SIG-M5 (cell line): Measurements from ENCODE around the gene THBD.
A peak's percentile ranks its signal among the peaks of the same experiment; 100 is the strongest.

Experiments
- DNase-seq: peaks from one replicate; lab custom pipeline; 2025; lab: John Stamatoyannopoulos, UW

THBD gene, protein sequence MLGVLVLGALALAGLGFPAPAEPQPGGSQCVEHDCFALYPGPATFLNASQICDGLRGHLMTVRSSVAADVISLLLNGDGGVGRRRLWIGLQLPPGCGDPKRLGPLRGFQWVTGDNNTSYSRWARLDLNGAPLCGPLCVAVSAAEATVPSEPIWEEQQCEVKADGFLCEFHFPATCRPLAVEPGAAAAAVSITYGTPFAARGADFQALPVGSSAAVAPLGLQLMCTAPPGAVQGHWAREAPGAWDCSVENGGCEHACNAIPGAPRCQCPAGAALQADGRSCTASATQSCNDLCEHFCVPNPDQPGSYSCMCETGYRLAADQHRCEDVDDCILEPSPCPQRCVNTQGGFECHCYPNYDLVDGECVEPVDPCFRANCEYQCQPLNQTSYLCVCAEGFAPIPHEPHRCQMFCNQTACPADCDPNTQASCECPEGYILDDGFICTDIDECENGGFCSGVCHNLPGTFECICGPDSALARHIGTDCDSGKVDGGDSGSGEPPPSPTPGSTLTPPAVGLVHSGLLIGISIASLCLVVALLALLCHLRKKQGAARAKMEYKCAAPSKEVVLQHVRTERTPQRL

DNA sequence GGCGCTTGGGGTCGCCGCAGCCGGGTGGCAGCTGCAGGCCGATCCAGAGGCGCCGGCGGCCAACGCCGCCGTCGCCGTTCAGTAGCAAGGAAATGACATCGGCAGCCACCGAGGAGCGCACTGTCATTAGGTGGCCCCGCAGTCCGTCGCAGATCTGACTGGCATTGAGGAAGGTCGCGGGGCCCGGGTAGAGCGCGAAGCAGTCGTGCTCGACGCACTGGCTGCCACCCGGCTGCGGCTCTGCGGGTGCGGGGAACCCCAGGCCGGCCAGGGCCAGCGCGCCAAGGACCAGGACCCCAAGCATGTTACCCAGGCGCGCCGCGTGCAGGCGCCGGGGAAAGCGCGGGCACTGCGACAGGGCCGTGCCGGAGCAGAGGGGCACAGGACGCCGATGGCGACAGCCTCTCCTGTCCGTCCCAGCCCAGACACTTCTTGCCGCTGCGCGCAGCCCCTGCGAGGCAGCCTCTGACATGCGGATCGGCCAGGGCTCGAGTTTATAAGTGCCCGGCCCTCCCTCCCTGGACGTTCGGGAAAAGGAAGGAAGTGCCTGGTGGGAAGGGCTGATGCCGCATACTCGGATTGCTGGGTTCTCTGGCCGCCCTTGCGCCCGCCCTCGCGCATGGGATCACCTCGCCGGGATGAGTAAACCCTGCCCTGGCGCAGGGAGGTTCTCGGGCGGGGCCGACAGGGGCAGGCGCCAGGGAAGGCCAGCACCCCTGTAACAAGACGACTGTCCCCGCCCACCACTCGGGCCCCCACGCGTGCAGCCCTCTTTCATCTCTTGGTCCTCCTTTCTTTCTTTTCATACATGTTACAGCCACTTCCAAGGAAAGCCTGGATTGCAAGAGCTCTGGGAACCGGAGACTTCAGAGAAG lies at the start of gene THBD:
Gene THBD (minus strand): TSS at position 472 of the 875 bp plus-strand sequence. CDS start 168 bp downstream, at position 304.
- DNase-seq, result no peak

DNA sequence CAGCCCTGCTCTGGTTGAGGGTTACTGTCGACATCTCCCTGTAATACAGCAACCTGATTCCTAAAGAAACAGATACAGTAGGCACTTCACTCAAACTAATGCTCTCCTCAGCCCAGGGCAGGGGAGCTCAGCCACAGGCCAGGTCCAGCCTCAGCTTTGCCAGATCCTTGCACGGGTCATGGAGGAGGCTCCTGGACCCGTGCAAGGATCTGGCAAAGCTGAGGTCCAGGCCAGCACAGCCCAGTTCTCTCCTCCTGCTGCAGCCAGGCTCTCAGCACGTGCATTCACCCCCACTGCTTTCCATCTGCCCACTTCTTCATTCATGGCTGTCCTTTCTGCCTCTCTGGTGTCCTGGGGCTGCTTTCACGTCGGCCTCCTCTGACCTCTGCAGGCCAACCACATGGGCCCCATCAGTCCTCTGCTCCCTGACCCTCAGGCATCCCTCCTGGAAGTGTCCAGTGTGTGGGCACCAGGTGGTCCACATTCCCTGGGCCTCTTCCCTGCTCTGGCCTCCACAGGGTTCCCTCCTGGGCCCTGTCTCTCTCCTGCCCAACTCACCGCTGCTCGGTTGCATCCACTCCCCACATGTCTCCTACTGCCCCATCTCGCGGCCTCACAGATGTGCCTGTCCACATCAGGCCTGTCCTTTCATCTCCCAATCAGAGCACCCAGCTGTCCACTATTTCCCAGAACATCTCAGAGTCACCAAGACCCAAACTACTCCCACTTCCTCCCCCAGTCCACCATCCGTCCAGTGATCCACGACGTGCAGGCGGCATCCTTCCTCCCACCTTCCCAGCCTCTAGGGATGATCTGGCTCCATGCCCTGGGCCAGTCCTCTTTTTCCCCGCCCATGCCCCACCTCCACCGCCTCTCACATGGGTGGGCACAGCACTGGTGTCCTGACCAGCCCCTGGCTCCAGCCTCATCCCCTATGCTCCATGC lies 48.4 kb upstream of the THBD start:
- no peak for DNase-seq

DNA sequence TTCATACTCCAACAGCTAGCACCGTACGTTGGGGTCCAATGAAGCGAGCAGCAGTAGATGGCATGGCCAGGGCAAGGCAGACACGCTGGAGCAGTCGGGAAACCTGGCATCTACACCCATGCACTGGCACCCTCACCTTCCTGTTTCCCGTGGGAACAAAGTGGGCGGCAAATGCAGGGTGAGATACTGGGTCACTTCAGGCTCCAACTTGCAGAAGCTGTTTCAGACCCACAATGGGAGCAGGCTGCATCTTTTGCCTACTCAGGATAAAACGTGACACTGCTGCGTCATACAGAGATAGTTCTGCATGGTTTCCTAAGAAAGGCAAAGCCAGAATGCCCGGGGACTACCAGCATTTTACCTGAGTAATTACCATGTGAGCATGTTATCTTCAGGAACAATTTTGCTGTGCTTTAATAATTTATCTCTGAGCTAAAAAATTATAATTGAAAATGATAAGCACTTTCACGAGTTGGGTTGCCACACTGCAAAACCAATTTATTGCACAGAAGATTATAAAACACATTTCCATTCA lies 47.6 kb upstream of the THBD start:
- DNase-seq, result no peak

DNA sequence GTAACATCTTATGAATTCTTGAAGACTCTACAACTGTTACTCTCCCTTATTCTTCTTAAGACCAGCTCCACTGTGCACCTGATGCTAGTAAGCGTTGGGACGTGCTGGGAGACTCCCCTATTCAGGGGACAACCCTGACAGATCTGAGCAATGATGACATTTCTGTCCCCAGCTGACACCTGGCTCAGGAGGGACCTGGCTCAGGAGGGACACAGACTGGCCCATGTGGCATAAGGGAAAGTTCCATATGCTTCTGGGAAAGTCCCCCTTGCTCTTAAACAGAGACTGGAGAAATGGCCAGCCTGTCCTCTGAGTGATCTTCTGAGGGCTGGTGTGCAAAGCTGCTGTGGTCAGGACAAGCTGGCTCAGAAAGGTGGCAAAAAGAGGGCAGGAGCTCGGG lies 46.6 kb upstream of the THBD start:
- DNase-seq, result no peak

DNA sequence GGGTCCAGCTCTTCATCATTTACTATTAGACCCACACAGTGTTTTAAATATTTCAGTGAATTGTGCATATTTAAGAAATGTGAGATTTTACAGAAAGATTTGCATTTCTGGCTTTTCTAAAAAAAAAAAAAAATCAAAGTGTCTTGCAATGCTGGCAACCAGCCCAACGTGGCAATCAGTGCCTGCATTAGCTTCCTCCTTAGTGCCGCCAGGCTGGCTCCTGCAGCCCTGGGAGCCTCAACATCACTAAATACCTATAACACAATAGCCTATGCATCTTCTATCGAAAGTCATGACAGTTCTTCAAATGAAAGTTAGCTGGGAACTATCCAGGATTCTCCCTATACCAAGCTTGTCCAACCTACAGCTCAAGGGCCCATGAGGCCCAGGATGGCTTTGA lies 46.0 kb upstream of the THBD start:
- no peak for DNase-seq

DNA sequence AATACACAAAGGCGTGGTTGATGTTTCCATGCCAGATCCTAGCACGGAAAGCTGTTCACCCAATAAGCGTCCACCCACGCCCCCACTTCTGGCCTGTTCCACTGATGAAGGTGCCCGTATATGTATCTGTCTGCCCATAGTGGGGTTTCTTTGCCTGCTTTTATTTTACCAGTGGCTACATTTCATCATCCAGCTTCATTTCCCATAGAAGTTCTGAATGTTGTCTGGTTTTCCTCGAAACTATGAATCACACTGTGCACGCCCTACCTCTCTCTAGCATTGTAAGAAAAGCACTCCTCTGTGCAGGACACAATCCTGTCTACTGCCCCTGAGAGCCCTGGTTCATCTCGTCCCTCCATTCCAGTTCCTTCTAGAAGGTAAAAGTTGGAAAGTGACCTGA lies 45.5 kb upstream of the THBD start:
- DNase-seq, result no peak

DNA sequence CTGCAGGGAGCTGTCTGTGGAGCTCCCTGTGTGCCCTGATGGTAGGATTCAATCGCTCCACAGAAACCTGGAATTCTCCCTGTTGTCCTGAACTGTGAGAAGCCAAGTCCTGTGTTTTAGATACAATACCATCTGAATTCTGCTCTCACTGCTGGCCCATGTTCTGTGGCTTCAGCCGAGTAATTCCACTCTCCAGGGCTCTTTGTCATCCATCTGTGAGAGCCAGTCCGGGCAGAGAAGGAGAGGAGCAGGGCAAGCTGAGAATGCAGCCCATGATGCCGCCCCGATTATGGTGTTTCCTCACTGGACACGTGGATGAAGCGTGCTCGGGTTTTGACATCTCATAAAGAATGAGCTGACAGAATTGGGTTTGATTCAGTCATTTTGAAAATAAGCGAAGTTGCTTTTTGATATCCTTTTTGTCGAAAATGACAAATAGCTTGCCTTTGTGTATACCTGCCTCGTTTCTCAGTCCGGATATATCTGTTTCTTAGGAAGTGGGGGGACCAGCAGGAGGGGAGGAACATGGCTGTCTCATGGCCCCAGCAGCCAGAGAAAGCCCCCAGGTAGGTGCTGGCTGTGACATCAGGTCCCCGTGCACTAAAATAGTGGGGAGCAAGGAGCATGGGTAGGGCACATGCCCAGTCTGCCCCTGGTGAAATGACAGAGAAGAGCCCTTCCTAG lies 44.9 kb upstream of the THBD start:
- no peak for DNase-seq

DNA sequence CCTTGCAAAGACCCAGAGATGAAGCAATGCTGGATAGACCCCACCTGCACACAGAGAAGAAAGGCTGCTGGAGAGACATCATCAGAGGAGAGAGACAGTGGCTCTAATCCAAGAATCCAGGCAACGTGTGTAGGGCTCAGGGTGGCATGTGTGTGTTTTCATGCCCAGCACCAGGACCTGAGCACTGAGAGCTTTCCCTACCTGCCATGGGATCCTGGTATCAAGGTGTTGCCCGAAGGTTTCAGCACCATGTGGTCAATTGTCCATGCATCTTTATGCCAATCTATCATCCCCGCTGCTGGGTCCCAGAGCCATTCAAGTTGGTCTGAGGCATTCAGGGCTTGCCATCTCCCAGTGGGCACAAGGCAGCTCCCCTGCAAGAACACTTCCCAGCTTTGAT lies 44.1 kb upstream of the THBD start:
- no peak for DNase-seq

DNA sequence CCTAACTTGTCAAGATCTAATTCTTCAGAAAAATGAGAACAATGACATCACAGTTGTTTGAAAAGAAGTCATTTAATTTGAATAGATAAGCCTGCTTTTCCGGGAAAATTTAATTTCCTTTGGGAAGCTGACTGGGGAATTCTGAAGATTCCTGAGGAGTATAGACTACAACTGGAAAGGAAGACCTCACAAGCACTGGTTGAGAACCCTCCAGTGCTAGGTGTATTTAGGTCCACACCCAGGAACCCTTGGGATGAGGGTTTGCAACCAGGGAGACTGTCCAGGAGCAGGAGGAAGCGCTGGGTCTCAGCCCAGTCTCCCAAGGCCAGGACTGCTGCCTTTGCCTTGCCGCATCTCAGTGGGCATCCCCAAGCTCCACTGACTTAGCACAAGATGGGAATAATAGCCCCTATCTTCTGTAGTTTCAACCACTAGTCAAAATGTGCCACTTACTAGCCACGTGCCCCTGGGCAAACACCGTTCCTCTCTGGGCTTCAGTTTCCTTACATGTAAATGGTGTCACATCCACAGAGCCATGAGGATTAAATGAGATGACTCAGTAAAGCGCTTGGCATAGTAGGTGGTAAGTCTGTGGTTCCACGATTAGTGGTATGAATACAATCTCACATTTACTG lies 43.5 kb upstream of the THBD start:
- DNase-seq, result no peak

DNA sequence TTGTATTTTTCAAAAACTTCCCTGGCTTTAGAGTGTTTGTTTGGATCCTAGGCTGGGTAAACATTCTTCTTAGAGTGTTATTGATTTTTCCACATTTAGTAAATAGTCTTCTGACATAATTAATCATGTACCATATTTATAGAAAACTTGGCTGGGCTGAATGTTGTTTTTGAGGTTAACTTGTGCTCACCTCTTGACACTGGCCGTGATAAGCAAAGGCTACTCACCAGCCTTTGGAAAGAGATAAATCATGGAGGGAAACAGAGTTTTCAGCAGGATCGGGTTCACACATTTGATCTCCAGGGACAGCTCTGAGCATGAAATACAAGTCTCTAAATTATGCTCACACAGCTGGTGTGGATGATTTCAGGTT lies 42.9 kb upstream of the THBD start:
- no peak for DNase-seq

DNA sequence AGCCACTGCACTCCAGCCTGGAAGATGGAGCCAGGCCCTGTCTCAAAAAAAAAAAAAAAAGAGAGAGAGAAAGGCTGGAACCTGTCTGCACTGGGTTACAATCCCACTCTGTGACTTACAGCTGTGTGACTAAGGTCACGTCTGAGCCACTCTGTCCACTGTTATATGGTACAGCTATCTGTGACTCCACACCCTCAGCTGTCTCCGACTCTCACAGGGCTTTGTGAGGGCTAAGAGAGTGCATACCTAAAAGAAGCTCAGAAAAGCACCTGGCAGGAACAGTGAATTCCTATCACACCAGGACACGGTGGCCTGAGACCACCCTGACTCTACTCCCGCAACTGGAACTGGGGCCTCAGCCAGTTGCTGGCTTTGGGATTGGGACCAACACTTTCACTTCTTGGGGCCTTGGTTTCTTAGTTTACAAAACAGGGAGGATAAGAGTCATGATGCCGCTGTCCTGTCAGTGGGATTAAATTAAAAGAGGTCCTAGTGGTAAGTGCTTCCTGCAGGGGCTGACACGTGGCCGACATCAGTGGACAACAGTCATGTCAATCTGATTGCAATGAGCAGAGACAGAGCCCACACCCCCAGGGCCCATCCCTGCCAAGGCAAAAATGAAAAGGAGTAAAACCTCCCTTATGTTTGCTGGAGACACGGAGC lies 42.4 kb upstream of the THBD start:
- no peak for DNase-seq

DNA sequence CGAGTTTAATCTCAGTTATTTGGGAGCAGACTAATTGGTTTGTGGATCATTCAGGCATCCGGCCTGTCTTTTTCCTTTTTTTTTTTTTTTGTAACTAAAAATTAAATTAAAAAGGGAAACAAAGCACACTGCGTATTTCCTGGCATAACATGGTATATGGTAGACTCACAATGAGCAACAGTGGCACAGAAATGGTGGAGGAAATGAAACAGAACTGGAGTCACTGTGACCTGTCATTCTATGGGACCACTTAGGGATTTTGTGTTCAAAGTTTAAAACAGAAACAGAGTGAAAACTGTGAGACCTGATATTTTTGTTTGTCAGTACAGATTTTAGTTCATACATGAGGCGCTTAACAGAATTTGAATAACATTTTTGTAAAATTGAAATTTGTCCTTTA lies 41.4 kb upstream of the THBD start:
- DNase-seq, result no peak

DNA sequence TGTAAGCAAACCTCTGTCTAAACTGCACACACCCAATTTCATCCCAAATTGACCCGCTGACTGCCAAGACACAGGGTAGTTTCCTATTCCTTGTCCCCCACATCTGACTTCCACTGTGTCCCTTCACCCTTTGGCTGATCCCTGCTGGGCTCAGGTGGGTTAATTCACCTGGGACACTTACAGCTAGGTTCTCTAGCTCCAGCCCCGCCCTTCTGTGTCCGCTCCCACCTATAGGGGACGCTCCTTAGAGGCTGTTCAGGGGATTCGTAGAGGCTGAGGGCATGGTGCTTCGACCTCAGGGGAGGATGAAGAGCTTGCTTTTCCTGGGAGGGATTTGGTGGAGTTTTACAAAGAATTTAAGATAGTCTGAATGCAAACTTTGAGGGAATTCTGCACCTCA lies 40.7 kb upstream of the THBD start:
- DNase-seq, result no peak

DNA sequence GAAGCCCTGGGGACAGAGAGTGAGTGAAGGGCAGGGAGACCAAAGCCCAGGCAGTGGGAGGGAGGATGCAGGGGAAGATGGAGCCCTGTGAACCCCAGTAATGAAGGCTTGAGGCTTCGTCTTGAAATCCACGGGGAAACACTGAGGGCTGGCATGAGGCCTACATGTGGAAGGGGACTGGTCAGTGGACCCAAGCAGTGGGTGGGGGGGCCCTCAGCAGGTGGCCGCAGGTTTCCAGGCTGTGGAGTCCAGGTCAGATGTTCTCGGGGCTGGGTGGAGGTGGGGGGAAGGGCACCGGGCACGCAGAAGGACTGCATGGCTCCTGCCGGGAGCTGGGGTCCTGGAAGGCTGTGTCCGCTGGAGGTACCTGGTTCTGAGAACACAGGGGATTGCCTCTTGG lies 39.4 kb upstream of the THBD start:
- no peak for DNase-seq

DNA sequence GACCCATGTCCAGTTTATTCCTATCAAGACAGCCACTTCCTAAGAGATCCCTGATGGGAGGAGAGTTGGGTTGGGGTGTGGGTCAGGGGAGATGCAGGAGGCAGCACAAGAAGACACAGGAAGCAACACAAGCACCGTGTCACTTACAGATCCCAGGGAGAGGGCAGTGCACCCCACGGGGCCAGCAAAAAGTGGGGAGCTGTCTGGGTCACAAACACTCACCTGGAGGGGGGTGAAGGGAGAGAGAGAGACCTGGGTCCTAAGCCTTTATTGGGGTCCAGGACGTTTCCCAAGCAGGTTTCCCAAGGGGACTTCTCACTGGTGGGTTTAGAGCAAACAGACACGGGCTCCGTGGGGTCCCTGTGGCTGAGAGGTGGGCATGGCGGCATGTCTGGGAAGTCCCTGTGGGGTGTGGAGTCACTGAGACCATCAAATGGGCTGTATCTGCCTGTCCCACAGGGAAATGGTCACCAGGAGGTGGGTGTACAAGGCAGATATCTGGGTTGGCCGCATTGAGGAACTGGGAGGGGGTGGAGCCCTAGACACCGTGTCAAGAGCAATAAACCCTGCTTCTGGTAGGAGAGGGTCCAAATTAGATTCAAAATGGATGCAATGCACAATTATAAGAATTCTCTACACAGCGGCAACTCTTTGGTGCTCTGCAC lies 38.2 kb upstream of the THBD start:
- DNase-seq, result no peak

DNA sequence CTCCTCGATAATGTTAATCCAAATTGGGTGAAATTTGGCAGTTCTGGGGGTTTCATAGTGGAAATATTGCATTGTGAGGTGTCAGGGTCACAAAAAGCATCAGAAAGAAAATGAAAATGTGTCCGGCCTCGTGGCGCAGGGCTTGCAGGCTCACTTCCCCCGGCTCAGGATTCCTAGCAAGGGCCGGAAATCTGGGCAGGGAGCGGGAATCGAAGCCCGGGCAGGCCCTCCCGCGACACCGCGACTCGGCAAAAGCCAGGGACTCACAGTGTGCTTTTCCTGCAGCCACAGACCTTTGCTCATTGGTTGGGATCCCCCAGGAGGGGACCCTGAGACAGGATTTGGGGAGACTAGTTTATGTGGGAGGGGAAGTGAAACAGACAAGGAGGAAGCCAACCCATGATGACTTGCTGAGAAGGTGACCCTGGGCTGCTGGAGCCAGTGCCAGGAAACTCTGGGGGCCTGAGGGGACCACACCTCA lies 37.5 kb upstream of the THBD start:
- DNase-seq, result peak; percentile 72

DNA sequence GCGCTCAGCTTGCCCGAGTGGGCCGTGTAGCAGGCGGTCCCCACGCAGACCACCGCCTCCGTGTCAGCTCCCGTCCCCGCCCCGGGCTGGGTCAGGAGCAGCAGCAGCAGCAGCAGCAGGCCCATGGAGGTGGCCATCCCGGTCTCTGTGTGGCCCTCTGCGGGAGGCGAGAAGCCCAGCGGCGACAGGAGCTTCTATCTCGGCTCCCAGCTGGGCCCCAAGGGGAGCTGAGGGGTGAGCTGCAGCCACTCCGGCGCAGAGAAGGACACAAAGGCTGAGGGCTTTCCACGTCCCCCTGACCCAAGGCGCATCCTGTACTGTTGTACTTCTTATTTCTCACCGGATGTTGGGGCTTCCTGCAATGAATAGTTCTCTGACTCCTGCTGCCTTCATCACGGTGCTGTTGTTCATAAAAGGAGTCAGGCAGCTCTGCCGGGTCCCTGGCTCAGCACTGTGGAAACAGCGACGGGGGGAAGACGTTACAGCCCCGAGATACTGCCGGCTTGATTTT lies 36.6 kb upstream of the THBD start, which contains the start of gene CD93:
Gene CD93 (minus strand): TSS at position 269 of the 511 bp plus-strand sequence. CDS start 132 bp downstream, at position 137.
- DNase-seq, result peak; percentile 15

DNA sequence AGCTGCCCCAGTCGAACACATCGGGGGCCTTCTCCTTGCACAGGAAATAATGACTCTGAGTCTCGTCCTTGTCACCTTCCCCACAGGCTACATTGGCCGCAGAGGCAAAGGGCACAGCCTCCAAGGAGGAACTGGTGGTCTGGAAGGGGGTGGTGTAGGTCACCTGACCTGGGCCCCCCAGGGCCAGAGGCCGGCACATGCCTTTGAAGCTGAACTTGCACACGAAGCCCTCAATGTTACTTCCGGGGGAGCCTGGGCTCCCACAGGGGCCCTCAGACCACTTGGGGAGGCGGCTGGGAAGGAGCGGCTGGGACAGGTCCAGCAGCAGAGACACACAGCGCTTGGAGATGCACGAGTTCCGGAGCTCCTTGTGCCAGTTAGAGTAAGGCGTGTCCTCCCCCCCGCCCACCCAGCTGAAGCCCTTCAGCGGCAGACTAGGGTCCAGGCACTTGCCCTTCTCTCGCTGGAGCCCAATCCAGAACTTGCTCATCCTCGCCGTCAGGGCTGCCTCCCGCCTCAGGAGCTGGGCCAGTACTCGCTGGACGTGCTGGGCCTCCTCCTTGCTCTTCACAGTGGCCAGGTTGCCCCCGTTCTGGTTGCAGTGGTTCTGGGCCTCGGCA lies 36.1 kb upstream of the THBD start:
- DNase-seq, result no peak
